Measurements from ENCODE around the gene UBE2L3. TPM values are rescaled to one million over a fixed set of nuclear protein-coding genes. Genes with fewer than 3 reads are reported as not detected.
A peak's percentile ranks its signal among the peaks of the same experiment; 100 is the strongest.

Gene UBE2L3
- total and polyA plus RNA-seq, 2 of the 13 experiments (the other 11 are each of a cell fraction or from before 2014, with no cell fraction given), result 30.2 to 58.1 TPM

- TF ChIP-seq ZNF549 (CRISPR knock-in tag; IDR thresholded peaks at IDR 0.05) (peak; percentile 58; the same call in 1 of the 2 replicates), ZNF414 (CRISPR knock-in tag; IDR thresholded peaks at IDR 0.05) (no peak), MTF1 (CRISPR knock-in tag; IDR thresholded peaks at IDR 0.05) (peak; percentile 23; the same call in 1 of the 2 replicates), ZNF550 (CRISPR knock-in tag; IDR thresholded peaks at IDR 0.05; ENCODE audit: borderline replicate concordance) (no peak), ZEB1 (IDR thresholded peaks at IDR 0.05; ENCODE audit: insufficient replicate concordance, low read depth) (no peak), ETV5 (CRISPR knock-in tag; IDR thresholded peaks at IDR 0.05; ENCODE audit: borderline replicate concordance) (peak; percentile 76), HMGXB4 (CRISPR knock-in tag; IDR thresholded peaks at IDR 0.05; ENCODE audit: borderline replicate concordance in 1 of 2, low read depth in 1 of 2) (peak; percentile 89 to 92), YEATS2 (CRISPR knock-in tag; IDR thresholded peaks at IDR 0.05; ENCODE audit: borderline replicate concordance) (peak; percentile 68; the same call in 1 of the 2 replicates), POGZ (CRISPR knock-in tag; IDR thresholded peaks at IDR 0.05) (peak; percentile 65), KDM5A (IDR thresholded peaks at IDR 0.05; ENCODE audit: borderline replicate concordance, low read length) (peak; percentile 83), MXD3 (CRISPR knock-in tag; IDR thresholded peaks at IDR 0.05) (peak; percentile 94), ZNF652 (CRISPR knock-in tag; IDR thresholded peaks at IDR 0.05; ENCODE audit: borderline replicate concordance, low read depth) (0 out of 2 replicates have a peak, but pooled peaks have one; percentile 18), DR1 (CRISPR knock-in tag; IDR thresholded peaks at IDR 0.05) (no peak; the same call in 1 of the 2 replicates), KLF9 (CRISPR knock-in tag; IDR thresholded peaks at IDR 0.05; ENCODE audit: low read depth) (peak; percentile 47; the same call in 1 of the 2 replicates), FOXO1 (CRISPR knock-in tag; IDR thresholded peaks at IDR 0.05) (no peak), ZNF878 (CRISPR knock-in tag; IDR thresholded peaks at IDR 0.05) (0 out of 2 replicates have a peak, but pooled peaks have one; percentile 12), ZNF274 (CRISPR knock-in tag; IDR thresholded peaks at IDR 0.05) (peak; percentile 83), ZNF660 (CRISPR knock-in tag; IDR thresholded peaks at IDR 0.05; ENCODE audit: borderline replicate concordance, low read depth) (no peak), ZBTB7B (CRISPR knock-in tag; IDR thresholded peaks at IDR 0.05) (peak; percentile 36; the same call in 1 of the 2 replicates), HOXA3 (CRISPR knock-in tag; IDR thresholded peaks at IDR 0.05) (peak; percentile 87), TOE1 (CRISPR knock-in tag; IDR thresholded peaks at IDR 0.05) (peak; percentile 70; the same call in 1 of the 2 replicates), ZNF18 (CRISPR knock-in tag; IDR thresholded peaks at IDR 0.05; ENCODE audit: insufficient replicate concordance) (peak; percentile 77), ZNF780A (CRISPR knock-in tag; IDR thresholded peaks at IDR 0.05) (no peak), CENPX (CRISPR knock-in tag; IDR thresholded peaks at IDR 0.05) (no peak), ZNF12 (CRISPR knock-in tag; IDR thresholded peaks at IDR 0.05) (0 out of 2 replicates have a peak, but pooled peaks have one; percentile 11)
These were observed at the start of gene UBE2L3 (continued) for GRCh38 chr22:21567456-21568346.
